AG04450 (cell line): ENCODE results near the gene ADORA2A. TPM values are rescaled to one million over a fixed set of nuclear protein-coding genes. Genes with fewer than 3 reads are reported as not detected.

ENCODE experiments used
- CTCF ChIA-PET: fragments of 300-600, 350-600 bp; formaldehyde crosslinking; extraction: SDS; loops from one replicate; lab custom pipeline; 2022; ENCODE audit warnings: antibody characterized with exemption, inconsistent platforms; lab: Charles Lee
- POLR2A ChIA-PET: fragments of 350-600 bp; formaldehyde crosslinking; extraction: SDS; loops from one replicate; lab custom pipeline; 2021; ENCODE audit warnings: antibody characterized with exemption, inconsistent platforms; lab: Yijun Ruan, JAX
- DNase-seq: peaks from one replicate; pipeline ENCODE4 v3.0.0-alpha.2; 2011; ENCODE audit warnings: low read depth, low spot score
- H3K27ac ChIP-seq: one replicate; pipeline ENCODE4 v1.5.1; 2012; ENCODE audit warnings: low read depth, low read length, control low read depth
- H3K27me3 ChIP-seq: one replicate; pipeline ENCODE4 v1.6.0; 2012; ENCODE audit warnings: low read length; ENCODE audit not compliant: control insufficient read depth, insufficient read depth
- H3K4me3 ChIP-seq: 2 replicates; pipeline ENCODE4 v1.5.1; 2011; ENCODE audit warnings: mild to moderate bottlenecking, low read depth, low read length, control low read depth
- H3K9me3 ChIP-seq: 2 replicates; pipeline ENCODE4 v1.5.1; 2012; ENCODE audit warnings: low read length; ENCODE audit not compliant: control insufficient read depth, insufficient read depth
- CTCF ChIP-seq: IDR thresholded peaks from 2 replicates; pipeline ENCODE4 v1.5.1; 2011; ENCODE audit warnings: low read depth, low read length, control low read depth, inconsistent platforms
- polyA plus RNA-seq: library from polyadenylated mRNA; depleted of rRNA; stranded (reverse); fragments of >200 nt; gene quantifications from 2 replicates; pipeline ENCODE4 v1.2.3, GENCODE V29; 2011

Gene ADORA2A
- polyA plus RNA-seq, 1 experiment, result 0.19 TPM

DNA sequence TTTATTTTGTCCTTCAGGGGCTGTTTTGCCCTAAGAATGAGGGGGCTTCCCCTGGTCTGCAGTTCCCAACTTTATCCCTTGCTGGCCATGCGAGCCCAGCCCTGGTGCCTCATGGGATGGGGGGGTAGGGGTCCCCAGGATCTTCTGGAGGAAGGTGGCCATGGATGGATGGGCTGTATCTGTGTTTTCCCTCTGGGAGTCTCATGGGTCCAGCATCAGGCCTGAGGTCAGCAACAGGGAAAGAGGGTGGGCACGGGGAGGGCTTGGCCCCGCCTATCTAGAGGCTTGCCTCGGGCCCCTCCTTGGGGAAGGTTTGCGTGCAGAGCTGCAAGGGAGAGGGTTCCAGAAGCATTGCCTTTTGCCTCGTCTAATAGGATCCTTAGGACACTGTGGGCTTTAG is 10.8 kb upstream of the ADORA2A start:
- no peak for DNase-seq
- ChIA-PET CTCF (no interaction called here), POLR2A (no interaction called here)
- Histone ChIP-seq H3K27ac (no peak overlapping the region), H3K9me3 (no peaks in the 10 kb centered on the region; the same call in 1 of the 2 replicates), H3K27me3 (no peaks in the 10 kb centered on the region), H3K4me3 (no peak overlapping the region)
- TF ChIP-seq CTCF, result no peak

DNA sequence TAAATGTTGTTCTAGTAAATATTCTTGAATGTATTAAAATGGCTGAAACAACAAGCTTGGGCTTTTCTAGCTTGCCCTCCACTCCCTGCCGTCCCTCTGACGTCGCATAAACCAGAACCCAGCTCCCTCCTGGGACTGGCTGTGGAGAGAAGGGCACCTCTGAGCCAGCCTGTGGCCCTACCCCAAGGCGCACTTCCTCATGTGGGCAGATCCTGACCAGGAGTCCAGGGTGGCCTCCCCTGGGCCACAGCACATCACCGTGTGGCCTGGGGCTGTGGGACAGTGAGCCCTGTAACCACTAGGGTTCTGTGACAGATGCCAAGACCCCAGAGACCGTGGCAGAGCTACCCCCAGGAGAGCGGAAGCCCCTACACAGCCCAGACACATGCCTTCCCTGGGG is 10.2 kb upstream of the ADORA2A start:
- POLR2A ChIA-PET, result no interaction called here
- H3K27me3 ChIP-seq, result no peaks in the 10 kb centered on the region
- no peak overlapping the region for H3K27ac ChIP-seq
- CTCF ChIA-PET, result no interaction called here
- H3K9me3 ChIP-seq, result no peaks in the 10 kb centered on the region; the same call in 1 of the 2 replicates
- DNase-seq, result no peak
- no peak overlapping the region for H3K4me3 ChIP-seq
- TF ChIP-seq CTCF, result no peak

DNA sequence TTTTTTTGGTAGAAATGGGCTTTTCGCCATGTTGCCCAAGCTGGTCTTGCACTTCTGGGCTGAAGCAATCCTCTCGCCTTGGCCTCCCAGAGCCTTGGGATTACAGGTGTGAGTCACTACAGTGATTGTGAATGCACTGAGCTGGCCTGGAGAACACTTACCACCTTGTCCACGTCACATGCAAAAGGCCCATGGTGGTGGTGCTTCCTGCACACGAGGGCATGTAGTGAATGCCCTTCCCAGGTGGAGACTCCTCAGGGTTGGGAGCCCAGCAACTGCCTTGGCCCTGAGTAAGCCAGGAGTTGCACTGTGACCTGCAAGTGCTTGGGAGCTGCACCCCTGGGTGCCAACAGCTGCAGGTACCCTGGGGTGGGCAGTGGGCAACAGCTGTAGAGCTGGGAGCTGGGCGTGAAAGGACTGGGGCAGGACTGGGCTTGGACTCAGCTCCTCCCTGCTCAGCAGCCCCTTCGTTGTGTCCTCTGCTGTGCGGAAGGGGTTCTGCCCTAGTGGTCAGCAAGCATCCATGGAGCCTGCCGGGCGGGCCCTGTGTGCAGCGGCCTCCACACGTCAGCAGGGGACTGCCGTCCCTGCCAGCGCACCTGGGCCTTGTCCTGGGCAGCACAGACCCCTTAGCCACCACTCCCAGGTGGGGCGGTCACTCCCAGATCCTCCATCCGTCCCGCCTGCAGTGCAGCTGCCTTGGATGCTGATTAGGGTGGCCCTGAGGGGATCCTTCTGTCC is 9.3 kb upstream of the ADORA2A start:
- Histone ChIP-seq H3K27ac (no peak overlapping the region), H3K4me3 (no peak overlapping the region), H3K27me3 (no peaks in the 10 kb centered on the region), H3K9me3 (no peaks in the 10 kb centered on the region; the same call in 1 of the 2 replicates)
- ChIA-PET POLR2A (no interaction called here), CTCF (no interaction called here)
- TF ChIP-seq CTCF, result no peak
- DNase-seq, result no peak

DNA sequence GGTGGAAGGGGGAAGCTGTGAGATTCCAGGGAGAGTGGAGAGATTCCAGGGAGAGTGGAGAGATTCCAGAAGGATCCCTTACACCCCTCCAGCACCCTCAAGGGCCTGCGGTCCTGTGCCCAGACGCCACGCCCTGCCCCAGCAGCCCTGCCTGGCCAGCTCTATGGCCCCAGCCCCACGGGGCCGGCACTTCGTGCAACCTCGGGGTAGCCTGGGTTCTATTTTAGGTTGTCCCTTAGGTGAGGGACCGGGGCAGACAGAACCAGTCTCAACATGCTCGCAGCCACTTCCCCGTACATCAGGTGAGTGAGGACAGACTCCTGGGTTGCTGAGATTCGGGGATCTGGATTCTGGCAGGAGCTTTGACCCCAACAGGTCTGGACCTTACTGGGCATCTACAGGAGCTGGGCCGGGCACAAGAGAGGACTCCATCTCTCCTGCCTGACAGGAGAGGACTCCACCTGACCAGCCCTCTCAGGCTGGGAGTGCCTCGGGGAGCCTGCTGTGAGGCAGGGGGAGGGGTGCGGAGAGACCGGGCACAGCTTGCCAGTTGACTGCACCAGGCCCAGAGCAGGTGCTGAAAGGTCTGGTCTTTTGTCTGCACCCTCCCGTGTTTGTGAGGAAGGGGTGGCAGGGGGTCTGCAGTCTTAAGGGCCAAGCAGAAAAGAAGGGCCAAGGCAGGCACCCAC is 8.5 kb upstream of the ADORA2A start:
- no peak overlapping the region for H3K27ac ChIP-seq
- no peak for TF ChIP-seq CTCF
- H3K27me3 ChIP-seq, result no peaks in the 10 kb centered on the region
- no peak overlapping the region for H3K4me3 ChIP-seq
- POLR2A ChIA-PET, result no interaction called here
- DNase-seq, result no peak
- no peaks in the 10 kb centered on the region; the same call in 1 of the 2 replicates for H3K9me3 ChIP-seq
- CTCF ChIA-PET, result no interaction called here

DNA sequence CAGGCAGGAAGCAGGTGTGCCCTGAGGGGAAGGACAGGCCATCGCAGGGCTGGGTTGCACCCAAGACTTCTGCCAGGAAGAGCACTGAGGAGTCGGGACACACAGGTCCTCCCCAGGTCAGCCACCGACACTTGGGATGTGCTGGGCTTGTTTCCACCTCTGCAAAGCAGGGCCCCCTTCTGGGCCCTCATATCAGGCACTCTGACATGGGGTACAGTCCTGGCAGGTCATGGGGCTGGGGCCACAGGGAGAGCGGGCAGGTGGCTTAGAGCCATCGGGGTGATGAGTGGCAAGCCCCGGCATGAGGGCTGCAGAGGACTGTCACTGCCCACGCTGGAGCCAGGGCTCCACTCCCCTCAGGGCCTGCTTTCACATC is 7.9 kb upstream of the ADORA2A start:
- no peak for TF ChIP-seq CTCF
- Histone ChIP-seq H3K9me3 (no peaks in the 10 kb centered on the region; the same call in 1 of the 2 replicates), H3K27ac (no peak overlapping the region), H3K4me3 (no peak overlapping the region), H3K27me3 (peaks cover 3% of the 10 kb centered on the region)
- POLR2A ChIA-PET, result no interaction called here
- no peak for DNase-seq
- CTCF ChIA-PET, result no interaction called here
